ENCODE measurements around the gene COQ8B.

- TF ChIP-seq CTCF (conservative IDR thresholded peaks at IDR 0.05) (no peak), EZH2 (IDR thresholded peaks at IDR 0.05; ENCODE audit: low read depth) (no peak)
These were observed 24.5 kb downstream of the COQ8B start for GRCh38 chr19:40692212-40692551.
